ENCODE results near the gene AUTS2. TPM values are rescaled to one million over a fixed set of nuclear protein-coding genes. Genes with fewer than 3 reads are reported as not detected.

AUTS2 gene
- total and polyA plus RNA-seq, 2 of the 8 experiments (the other 6 are each of a cell fraction or from before 2014, with no cell fraction given) = 25.9 to 101 TPM

- POLR2A ChIA-PET (ENCODE audit: partially characterized antibody) = no interaction called here
- no peaks in the 10 kb centered on the region for H3K27me3 ChIP-seq (replicated peaks in 1 of 4; ENCODE audit: control insufficient read depth in 3 of 4, extremely low read depth in 1 of 4, insufficient read depth in 3 of 4, low read length in 3 of 4)
Observed at GRCh38 chr7:70788276-70788675, 1190.0 kb downstream of the AUTS2 start.

More at GRCh38 chr7:70788276-70788675, 1190.0 kb downstream of the AUTS2 start:
- Histone ChIP-seq H3K9me3 (ENCODE audit: insufficient read depth in 2 of 2, low read depth in 1 of 2, low read length in 1 of 2) (no peaks in the 10 kb centered on the region), H3K4me3 (ENCODE audit: extremely low read depth in 1 of 4, insufficient read depth in 2 of 4, low read depth in 3 of 4, low read length in 4 of 4) (no peak overlapping the region), H2BK15ac (ENCODE audit: low read length) (no peak overlapping the region), H3K27ac (ENCODE audit: low read depth, low read length) (no peak overlapping the region), H3K56ac (replicated peaks; ENCODE audit: insufficient read length, low read depth, low read length) (no peak overlapping the region), H3K23ac (ENCODE audit: insufficient read length) (no peak overlapping the region), H2AK5ac (ENCODE audit: low read depth, low read length) (no peak overlapping the region), H3K36me3 (ENCODE audit: control insufficient read depth in 2 of 4, insufficient read depth in 4 of 4, low read length in 3 of 4) (peaks cover 50 to 100% (median 81%) of the 10 kb centered on the region in 4 experiments), H3K18ac (ENCODE audit: extremely low read depth, low read length) (no peak overlapping the region), H2BK12ac (ENCODE audit: low read depth, low read length) (no peak overlapping the region), H3K14ac (ENCODE audit: insufficient read length) (no peak overlapping the region), H4K20me1 (replicated peaks in 1 of 2; ENCODE audit: control insufficient read depth in 1 of 2, insufficient read depth in 2 of 2, low read length in 2 of 2) (peaks cover 0 to 7% of the 10 kb centered on the region in 2 experiments), H3K79me1 (ENCODE audit: low read depth, low read length) (no peaks in the 10 kb centered on the region), H3K79me2 (ENCODE audit: control insufficient read depth in 1 of 2, insufficient read depth in 2 of 2, low read length in 2 of 2) (peaks cover 0 to 2% of the 10 kb centered on the region in 2 experiments; a peak in 1 of 4 replicates), H3K4me2 (ENCODE audit: insufficient read depth in 1 of 2, low read depth in 2 of 2, low read length in 2 of 2) (no peak overlapping the region), H2AFZ (ENCODE audit: low read length) (no peak overlapping the region), H4K8ac (ENCODE audit: extremely low read depth, insufficient read depth, low read length) (no peak overlapping the region), H3K9ac (replicated peaks in 1 of 4; ENCODE audit: extremely low read depth in 1 of 4, low read depth in 3 of 4, low read length in 3 of 4) (no peak overlapping the region), H3K23me2 (ENCODE audit: low read depth, low read length) (no peaks in the 10 kb centered on the region), H3K4ac (replicated peaks; ENCODE audit: insufficient read length, low read depth, low read length) (no peak overlapping the region), H2BK20ac (ENCODE audit: low read length) (no peak overlapping the region), H4K5ac (ENCODE audit: insufficient read length, low read depth, low read length) (no peak overlapping the region), H2BK5ac (ENCODE audit: low read depth, low read length) (no peak overlapping the region), H3K4me1 (replicated peaks in 1 of 4; ENCODE audit: control insufficient read depth in 3 of 4, insufficient read depth in 4 of 4, low read length in 3 of 4) (no peaks in the 10 kb centered on the region; a peak in 1 of 7 replicates), H2BK120ac (replicated peaks; ENCODE audit: low read depth, low read length) (no peak overlapping the region), H4K91ac (replicated peaks; ENCODE audit: insufficient read length, low read length) (no peak overlapping the region)
- DNase-seq (ENCODE audit: low read depth in 1 of 2, low spot score in 2 of 2) = no peak
- WGBS, 2 experiments (ENCODE audit: extremely low coverage in 1 of 2, insufficient coverage in 1 of 2, insufficient read length in 1 of 2, insufficient replicate concordance in 2 of 2, low coverage in 1 of 2, low lambda C conversion rate in 2 of 2, missing lambda C conversion rate in 1 of 2) = 92% methylated on average over 7 of the region's 7 CpGs; no CpG with 5 or more reads in 1 of the 2 experiments
- FAIRE-seq = no peak
- TF ChIP-seq CHD1 (IDR thresholded peaks at IDR 0.05; ENCODE audit: low read depth, low read length) = no peak
- peak in 1 of 3 experiments; percentile 23; a peak in 1 of 4 replicates for TF ChIP-seq CTCF (IDR thresholded peaks at IDR 0.05; ENCODE audit: control extremely low read depth in 1 of 3, insufficient read depth in 1 of 3, low read depth in 1 of 3, low read length in 3 of 3)
- no peak for TF ChIP-seq NANOG (IDR thresholded peaks at IDR 0.05; ENCODE audit: insufficient read depth, low read depth, low read length, poor library complexity, severe bottlenecking)
- 0 out of 2 replicates have a peak, but pooled peaks have one; percentile 46 for TF ChIP-seq YY1 (IDR thresholded peaks at IDR 0.05; ENCODE audit: low read depth, low read length)
- no peak for TF ChIP-seq RNF2 (IDR thresholded peaks at IDR 0.05; ENCODE audit: borderline replicate concordance, low read depth, low read length, missing control alignments, poor library complexity, severe bottlenecking)
- CTCF ChIA-PET (ENCODE audit: partially characterized antibody) = interaction anchor here (1.2 to 6.3 kb wide), 2 partner anchors 13 to 70 kb away, joined by 3 to 46 read pairs; no protein-coding TSS in a partner anchor
